ENCODE measurements around the gene CLDN14.

GRCh38 chr21:36518883-36519492 is 39.1 kb upstream of the CLDN14 start:
- TF ChIP-seq YY1 (IDR thresholded peaks at IDR 0.05; ENCODE audit: insufficient read depth, insufficient read length) (no peak), ZNF274 (IDR thresholded peaks at IDR 0.05; ENCODE audit: low read depth, low read length) (no peak)
